Measurements from ENCODE around the gene ESF1. TPM values are rescaled to one million over a fixed set of nuclear protein-coding genes. Genes with fewer than 3 reads are reported as not detected.

ESF1 gene
- total and polyA plus RNA-seq, 12 donors = 3.6 to 25.4 (median 13.0) TPM

DNA sequence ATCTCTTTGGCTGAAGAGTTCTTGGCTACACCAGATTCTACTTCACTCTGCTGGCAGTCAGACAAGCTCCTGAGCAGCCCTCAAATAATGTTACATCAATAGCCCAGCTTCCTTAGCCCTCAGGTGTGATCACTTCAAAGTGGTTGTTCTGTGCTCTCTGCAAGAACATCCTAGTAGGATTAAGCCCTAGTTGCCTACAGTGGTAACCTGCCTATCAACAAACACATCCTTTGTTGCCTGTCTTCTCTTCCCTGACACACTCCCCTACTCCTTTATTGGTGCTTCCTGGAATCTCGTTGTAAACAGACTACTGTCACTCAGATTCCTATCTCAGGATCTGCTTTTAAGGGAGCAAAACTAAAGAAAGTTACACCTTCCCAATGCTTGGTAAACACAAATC lies 100.9 kb downstream of the ESF1 start:
- Histone ChIP-seq H3K4me1 (replicated peaks in 1 of 2) (no peaks in the 10 kb centered on the region), H3K36me3 (replicated peaks in 1 of 2) (no peaks in the 10 kb centered on the region), H3K4me3 (no peak overlapping the region), H3K27me3 (peaks cover 3% of the 10 kb centered on the region), H3K27ac (no peak overlapping the region), H3K9me3 (replicated peaks in 1 of 3) (no peaks in the 10 kb centered on the region)
- TF ChIP-seq, protein P1, sequence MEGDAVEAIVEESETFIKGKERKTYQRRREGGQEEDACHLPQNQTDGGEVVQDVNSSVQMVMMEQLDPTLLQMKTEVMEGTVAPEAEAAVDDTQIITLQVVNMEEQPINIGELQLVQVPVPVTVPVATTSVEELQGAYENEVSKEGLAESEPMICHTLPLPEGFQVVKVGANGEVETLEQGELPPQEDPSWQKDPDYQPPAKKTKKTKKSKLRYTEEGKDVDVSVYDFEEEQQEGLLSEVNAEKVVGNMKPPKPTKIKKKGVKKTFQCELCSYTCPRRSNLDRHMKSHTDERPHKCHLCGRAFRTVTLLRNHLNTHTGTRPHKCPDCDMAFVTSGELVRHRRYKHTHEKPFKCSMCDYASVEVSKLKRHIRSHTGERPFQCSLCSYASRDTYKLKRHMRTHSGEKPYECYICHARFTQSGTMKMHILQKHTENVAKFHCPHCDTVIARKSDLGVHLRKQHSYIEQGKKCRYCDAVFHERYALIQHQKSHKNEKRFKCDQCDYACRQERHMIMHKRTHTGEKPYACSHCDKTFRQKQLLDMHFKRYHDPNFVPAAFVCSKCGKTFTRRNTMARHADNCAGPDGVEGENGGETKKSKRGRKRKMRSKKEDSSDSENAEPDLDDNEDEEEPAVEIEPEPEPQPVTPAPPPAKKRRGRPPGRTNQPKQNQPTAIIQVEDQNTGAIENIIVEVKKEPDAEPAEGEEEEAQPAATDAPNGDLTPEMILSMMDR (IDR thresholded peaks at IDR 0.05) = no peak
- no peak for TF ChIP-seq POLR2A (IDR thresholded peaks at IDR 0.05)
- 6 to 69% (median 29%) methylated on average over 1 of the region's 1 CpG for WGBS, 4 donors
- intact Hi-C loops (cut with DNase I) = no loop called here
- DNase-seq = no peak

DNA sequence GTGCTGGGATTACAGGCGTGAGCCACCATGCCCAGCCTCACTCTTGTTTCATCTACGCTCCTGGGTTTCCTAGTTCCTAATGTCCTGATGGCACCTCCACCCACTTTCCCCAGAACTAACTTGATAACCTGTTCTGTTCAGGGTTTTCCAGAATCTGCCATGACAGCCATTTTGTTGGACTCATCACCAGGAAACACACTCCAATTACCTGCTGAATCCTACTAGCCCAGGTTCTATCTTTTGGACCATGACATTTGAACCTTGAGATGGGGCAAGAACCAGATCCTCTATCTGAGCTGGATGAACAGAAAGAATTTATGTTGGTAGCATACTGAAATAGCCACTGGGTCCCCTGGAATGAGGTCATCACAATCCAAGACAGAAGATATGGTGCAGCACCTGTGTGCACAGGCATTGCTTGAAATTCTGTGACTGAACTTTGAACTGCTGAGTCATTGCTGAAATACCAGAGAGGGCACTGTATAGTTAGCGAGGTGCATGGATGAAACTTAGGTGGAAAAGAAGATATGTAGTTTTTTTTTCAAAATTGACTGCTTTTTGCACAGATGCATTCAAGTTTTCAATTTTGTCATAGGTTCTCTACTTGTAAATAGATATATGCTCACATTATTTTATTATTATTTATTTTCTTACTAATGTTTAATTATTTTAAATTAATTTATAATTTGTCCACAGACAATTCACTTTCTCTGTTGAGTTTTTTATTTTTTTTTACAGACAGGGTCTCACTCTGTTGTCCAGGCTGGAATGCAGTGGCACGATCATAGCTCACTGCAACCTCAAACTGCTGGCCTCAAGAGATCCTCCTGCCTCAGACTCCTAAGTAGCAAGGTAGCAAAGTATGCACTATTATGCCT lies 103.2 kb downstream of the ESF1 start:
- no peak for DNase-seq
- intact Hi-C loops (cut with DNase I) = no loop called here
- TF ChIP-seq, protein P1 (IDR thresholded peaks at IDR 0.05) = no peak
- no peak for TF ChIP-seq POLR2A (IDR thresholded peaks at IDR 0.05)
- Histone ChIP-seq H3K4me3 (no peak overlapping the region), H3K27me3 (peaks cover 3% of the 10 kb centered on the region), H3K4me1 (replicated peaks in 1 of 2) (no peaks in the 10 kb centered on the region), H3K27ac (no peak overlapping the region), H3K36me3 (replicated peaks in 1 of 2) (no peaks in the 10 kb centered on the region), H3K9me3 (replicated peaks in 1 of 3) (no peaks in the 10 kb centered on the region)
- 66 to 96% (median 80%) methylated on average over 4 of the region's 4 CpGs for WGBS, 4 donors

DNA sequence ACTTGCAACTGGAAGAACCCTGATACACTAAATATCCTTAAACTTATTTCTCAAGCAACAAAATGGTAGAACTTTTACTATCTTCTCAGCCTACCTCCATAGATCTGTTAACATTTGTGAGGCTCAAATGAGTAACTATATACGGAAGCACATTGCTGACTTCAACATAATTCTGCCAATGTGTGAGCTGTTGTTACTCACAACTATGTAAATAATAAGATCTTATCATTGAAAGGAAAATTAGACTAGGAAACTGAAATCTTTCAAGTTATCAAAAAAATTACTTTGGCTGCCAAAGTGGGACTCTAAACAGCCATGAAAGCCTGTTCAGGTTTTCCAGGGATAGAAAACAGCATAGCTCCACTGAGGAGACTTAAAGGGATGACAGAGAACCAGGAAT lies 105.8 kb downstream of the ESF1 start:
- Histone ChIP-seq H3K27ac (no peak overlapping the region), H3K36me3 (replicated peaks in 1 of 2) (no peaks in the 10 kb centered on the region), H3K4me1 (replicated peaks in 1 of 2) (no peaks in the 10 kb centered on the region), H3K4me3 (no peak overlapping the region), H3K9me3 (replicated peaks in 1 of 3) (no peaks in the 10 kb centered on the region), H3K27me3 (no peaks in the 10 kb centered on the region)
- 79 to 89% (median 85%) methylated on average over 1 of the region's 1 CpG for WGBS, 4 donors
- TF ChIP-seq, protein P1 (IDR thresholded peaks at IDR 0.05) = no peak
- TF ChIP-seq POLR2A (IDR thresholded peaks at IDR 0.05) = no peak
- intact Hi-C loops (cut with DNase I) = no loop called here
- DNase-seq = no peak

DNA sequence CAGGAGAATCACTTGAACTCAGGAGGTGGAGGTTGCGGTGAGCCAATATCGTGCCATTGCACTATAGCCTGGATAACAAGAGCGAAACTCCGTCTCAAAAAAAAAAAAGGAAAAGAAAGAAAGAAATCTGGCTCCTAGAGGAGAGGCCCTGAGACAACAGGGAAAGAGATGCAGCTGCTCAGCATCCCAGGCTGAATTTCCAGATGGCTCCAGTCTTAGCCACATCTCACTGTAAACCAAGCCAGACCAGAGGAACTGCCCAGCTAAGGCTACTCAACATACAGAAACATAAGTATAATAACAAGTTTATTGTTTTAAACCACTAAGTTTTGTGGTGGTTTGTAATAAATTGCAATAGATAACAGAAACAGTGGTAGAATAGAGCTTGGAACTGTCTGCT lies 107.5 kb downstream of the ESF1 start:
- H3K27me3 ChIP-seq = no peaks in the 10 kb centered on the region
- DNase-seq = no peak
- no peaks in the 10 kb centered on the region for H3K9me3 ChIP-seq (replicated peaks in 1 of 3)
- TF ChIP-seq POLR2A (IDR thresholded peaks at IDR 0.05) = no peak
- TF ChIP-seq, protein P1 (IDR thresholded peaks at IDR 0.05) = no peak
- no peaks in the 10 kb centered on the region for H3K36me3 ChIP-seq (replicated peaks in 1 of 2)
- 90 to 97% (median 92%) methylated on average over 4 of the region's 4 CpGs for WGBS, 4 donors
- intact Hi-C loops (cut with DNase I) = no loop called here
- no peak overlapping the region for H3K27ac ChIP-seq
- no peak overlapping the region for H3K4me3 ChIP-seq
- H3K4me1 ChIP-seq (replicated peaks in 1 of 2) = no peaks in the 10 kb centered on the region

All from adrenal gland (tissue), 12 donors.